Stimulated activated CD8-positive, alpha-beta memory T cell treated with anti-CD3 and anti-CD28 coated beads, Interleukin-7, amount 100 ng/mL, for 4 hours (primary cell): ENCODE measurements around the gene DGUOK.

Experiments used
- DNase-seq, 2 donors: peaks; one replicate each; pipeline ENCODE4 v3.0.0-alpha.2; 2020; ENCODE audit warnings: low read depth in 2 of 2

The DGUOK gene

GRCh38 chr2:73979686-73980085, 53.0 kb downstream of the DGUOK start:
- DNase-seq, result no peak

GRCh38 chr2:73980566-73980965, 53.9 kb downstream of the DGUOK start:
- no peak for DNase-seq

- DNase-seq, result no peak
Observed at GRCh38 chr2:73981081-73982001, 54.7 kb downstream of the DGUOK start.

DNA sequence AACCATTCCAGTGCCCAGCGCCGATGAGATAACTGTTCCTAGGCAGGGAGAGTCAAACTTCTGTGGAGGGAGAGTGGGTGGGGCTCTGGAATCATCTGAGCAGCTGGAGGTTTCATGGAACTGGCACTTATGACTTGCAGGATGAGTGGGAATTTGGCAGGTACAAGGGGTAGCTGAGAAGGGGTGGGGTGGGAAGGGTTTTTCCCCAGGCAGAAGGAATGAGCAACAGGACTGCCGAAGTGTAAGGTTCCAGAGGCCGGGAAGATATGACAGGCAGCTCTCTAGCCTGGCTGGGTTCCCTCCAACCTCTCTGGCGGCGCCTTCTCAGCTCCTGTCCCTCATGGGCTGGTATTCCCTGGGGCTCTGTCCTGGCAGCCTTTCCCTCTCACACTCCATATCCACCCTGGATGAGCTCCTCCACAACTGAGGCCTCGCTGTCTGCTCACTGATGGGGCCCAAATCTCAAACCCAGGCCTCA, 55.5 kb downstream of the DGUOK start:
- no peak for DNase-seq

DNA sequence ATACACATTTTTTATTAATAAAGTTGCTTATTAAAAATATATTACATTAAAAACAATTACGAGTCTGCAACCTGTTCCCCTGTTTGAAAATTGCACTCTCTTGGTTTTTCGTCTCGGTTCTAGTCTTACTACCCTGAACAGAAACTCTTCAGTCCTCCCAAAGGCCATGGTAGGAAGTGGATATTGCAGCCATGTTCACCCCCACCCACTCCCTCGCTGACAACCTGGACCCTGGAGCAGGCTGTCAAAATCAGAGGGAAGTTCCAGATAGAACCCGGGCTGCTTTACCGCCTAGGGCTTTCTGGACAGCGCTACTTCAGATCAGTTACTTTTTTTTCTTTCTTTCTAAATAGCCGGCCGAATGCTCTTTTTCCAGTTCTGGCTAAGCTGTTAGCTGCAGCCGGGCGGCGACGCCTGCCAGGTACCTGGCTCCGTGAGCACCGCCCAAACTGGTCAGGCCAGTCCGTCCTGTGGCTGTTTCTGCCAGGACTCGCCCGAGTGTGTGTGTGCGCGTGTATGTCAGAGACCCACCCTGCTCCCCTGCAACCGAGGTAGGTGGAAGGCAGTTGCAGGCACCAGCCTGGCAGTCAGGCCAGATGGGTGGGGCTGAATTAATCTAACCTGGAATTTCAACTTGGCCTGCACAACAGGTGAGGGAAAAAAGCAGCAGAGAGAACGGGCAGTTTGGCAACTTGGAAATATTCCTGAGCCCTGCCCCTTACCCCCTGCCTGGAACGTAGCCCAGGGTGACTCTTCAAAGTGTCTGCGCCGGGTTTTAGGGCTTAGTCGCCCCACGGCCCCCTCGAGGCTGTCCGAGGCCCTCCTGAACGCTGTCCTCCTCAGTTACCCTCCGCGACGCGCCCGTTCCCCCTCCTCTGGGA, 56.9 kb downstream of the DGUOK start:
- no peak for DNase-seq

GRCh38 chr2:73984203-73984921, 57.7 kb downstream of the DGUOK start, which contains the start of gene TET3:
TSS of gene TET3 (plus strand) at chr2:73984910. CDS start at chr2:73986404, 1,494 bp downstream.
- peak in 1 of 2 donors; percentile 74 for DNase-seq

DNA sequence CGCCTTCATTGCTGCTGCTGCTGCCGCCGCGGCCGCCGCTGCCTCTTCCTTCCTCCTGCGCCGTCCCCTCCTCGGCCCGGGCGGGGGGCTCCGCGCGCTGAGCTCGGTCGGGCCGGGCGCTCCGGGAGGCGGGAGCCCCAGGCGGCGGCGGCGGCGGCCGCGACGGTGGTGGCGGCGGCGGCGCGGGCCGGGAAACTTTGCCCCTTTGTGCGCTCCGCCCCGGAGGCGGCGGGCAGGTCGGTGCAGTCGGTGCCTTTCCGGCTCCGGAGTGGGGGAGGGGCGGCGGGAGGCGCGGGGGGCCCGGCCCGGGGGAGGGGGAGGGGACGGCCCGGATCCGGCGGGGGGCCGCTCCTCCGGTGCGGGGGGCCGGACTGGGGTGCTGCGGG, 58.2 kb downstream of the DGUOK start:
- peak in 1 of 2 donors; percentile 62 for DNase-seq

DNA sequence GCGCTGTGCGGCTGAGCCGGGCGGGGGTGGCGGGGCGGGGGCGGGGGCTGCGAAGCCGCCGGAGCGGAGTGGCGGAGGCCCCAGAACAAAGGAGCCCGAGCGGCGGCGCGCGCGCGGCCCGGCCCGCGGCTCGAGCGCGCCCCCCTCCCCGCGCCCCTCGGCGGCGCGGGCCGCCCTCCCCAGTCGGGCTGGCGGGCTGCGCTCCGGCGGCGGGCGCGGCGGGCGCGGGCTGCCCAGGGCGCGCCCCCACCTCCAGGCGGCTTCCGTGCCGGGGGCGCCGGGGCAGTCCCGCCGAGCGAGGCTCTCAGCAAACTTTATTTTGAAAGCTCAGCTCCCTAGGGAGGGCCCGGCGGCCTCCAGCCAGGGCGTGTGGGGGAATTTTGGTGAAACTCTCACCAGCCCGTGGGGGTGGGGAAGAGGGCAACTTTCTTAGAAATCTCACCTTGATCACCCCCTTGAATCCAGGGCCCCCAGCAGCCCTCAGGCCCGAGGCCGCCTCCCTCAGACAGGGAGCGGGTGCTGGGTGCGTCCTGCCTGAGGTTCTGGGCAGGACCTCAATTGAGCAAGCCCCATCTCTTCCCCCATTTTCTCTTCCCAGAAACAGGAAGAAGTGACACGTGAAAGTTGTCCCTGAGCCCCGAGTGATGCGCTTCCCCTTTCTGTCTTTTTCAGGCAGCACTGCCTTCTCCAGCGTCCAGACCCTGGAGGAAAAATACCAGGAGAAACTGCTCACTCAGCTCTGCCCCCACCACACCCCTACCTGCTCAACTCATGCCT, 58.8 kb downstream of the DGUOK start:
- peak; percentile 67 to 82 for DNase-seq

DNA sequence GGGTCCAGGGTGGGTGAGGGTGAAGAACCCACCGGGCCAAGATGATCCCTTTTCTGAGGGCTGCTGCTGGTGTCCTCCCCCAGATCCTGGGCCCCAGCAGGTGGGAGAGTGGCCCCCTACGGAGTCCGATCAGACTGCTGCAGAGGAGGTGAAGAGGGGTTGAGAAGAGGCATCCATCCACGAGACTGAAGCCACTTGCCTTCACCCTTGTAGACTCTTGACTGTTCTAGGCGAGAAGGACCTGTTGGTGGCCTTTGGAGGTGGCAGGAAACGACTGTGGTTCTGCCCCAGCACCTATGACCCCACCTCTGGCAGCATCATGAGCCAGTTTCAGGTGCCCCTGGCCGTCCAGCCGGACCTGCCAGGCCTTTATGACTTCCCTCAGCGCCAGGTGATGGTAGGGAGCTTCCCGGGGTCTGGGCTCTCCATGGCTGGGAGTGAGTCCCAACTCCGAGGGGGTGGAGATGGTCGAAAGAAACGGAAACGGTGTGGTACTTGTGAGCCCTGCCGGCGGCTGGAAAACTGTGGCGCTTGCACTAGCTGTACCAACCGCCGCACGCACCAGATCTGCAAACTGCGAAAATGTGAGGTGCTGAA, 59.5 kb downstream of the DGUOK start:
- no peak for DNase-seq

- DNase-seq, result no peak
Observed at GRCh38 chr2:73987109-73987947, 60.6 kb downstream of the DGUOK start.

- DNase-seq, result no peak
Observed at GRCh38 chr2:73987948-73988700, 61.4 kb downstream of the DGUOK start.

GRCh38 chr2:73989972-73990371, 63.3 kb downstream of the DGUOK start:
- DNase-seq, result no peak

DNA sequence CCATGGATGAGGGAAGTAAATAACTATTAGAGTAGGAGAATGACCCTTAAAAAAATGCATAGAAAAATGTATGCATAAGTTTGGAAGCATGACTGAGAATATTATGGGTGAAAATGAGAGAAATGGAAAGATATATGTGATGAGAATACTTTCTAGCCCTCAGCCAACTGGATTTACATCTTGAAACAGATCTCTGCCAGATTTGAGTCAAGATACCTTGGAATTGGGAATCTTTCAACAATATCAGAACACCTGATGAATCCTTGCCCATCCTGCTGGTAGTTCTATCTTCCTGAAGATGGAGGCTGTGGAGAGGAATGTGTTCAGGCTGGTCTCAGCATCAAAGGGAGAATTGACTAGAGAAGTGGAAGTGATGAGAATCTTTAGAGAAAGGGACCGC, 63.9 kb downstream of the DGUOK start:
- no peak for DNase-seq

- no peak for DNase-seq
Observed at GRCh38 chr2:73992036-73992435, 65.4 kb downstream of the DGUOK start.

DNA sequence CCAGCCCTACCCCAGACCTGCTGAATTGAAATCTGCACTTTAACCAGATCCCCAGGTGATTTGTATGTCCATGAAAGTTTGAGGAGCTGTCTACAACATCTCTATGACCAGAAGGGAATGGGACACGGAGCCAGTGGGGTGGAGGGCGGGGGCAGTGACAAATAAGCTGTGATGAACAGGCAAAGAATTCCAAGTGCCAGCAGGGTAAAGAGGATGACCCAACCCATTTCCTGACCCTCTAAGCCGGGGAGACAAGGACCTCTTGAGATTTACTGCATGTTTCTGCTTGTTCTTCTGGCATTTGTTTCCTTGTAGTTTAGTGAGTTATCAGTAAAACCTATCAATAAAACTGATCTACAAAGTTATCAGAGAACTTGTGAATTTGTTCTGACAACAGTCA, 66.7 kb downstream of the DGUOK start:
- DNase-seq, result no peak

DNA sequence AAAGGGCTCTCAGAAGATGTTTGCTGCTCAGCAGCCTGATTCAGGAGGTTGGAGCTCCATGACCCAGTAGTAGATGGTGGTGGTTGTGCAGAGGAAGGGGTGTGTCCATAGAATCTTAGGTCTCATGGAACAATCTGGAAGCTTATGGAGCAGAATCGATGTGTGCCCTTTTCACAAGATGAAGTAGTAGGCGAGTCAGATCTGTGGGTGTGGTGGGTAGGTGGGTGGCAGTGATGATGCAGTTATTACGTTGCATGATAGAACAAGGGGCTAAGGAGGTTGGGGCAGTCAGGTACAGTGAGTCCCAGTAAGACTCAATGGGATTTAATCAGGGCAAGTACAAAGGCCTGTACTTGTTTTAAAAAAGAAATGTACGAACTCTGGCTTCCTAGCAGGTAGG, 67.1 kb downstream of the DGUOK start:
- DNase-seq, result peak in 1 of 2 donors; percentile 50

DNA sequence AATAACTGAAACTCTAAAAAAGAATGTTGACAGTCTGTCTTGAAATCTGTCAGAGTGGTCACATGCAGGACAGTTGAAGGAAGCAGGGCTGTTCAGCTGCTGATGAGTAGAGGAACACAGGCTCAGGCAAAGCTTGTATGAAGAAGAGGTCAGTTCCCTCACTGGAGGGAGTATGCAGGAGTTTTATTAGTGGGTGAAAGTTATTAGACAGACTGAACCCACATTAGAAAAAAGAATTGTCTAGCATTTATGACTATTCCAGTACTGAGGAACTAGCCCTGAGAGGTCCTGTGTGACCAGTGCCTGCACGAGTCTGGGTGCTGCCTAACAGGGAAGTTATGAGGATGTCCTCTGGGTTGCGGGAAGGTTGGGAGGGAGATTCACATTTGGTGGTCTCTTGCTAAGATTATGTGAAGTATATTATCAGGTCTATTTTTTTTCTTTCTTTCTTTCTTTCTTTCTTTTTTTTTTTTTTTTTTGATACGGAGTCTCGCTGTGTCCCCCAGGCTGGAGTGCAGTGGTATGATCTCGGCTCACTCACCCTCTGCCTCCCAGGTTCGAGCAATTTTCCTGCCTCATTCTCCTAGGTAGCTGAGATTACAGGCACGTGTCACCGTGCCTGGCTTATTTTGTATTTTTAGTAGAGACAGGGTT, 67.6 kb downstream of the DGUOK start:
- DNase-seq, result no peak

DNA sequence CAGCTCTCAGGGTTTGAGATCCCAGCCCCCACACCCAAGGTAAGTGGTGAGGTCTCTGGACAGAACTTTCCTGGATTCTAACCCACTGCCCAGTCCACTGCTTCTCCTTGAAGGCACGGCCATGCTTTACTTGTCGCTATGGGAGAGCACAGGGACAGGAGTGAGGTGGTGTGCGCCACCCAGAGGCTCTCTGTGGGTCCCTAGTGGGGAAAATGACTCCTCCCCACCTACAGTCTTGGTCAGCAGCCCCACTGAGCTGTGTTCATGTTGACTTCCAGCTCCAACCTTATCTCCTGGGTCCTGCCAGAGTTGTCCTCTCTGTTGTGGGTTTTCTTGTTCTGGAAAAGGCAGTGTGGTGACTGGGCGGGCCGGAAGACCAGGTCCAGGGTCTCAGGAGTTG, 69.1 kb downstream of the DGUOK start:
- no peak for DNase-seq
